AG10803 (cell line): ENCODE measurements around the gene CYB5R2.

Experiments
- DNase-seq: peaks from one replicate; pipeline ENCODE4 v3.0.0; 2010; ENCODE audit warnings: low read depth
- H3K4me3 ChIP-seq: 2 replicates; pipeline ENCODE4 v1.5.1; 2011; ENCODE audit warnings: mild to moderate bottlenecking, low read length, control low read depth
- TF ChIP-seq, protein P1 (sequence below): conservative IDR thresholded peaks from 2 replicates; pipeline ENCODE4 v1.5.1; 2011; ENCODE audit warnings: mild to moderate bottlenecking, low read length, control low read depth, inconsistent platforms

CYB5R2 gene

DNA sequence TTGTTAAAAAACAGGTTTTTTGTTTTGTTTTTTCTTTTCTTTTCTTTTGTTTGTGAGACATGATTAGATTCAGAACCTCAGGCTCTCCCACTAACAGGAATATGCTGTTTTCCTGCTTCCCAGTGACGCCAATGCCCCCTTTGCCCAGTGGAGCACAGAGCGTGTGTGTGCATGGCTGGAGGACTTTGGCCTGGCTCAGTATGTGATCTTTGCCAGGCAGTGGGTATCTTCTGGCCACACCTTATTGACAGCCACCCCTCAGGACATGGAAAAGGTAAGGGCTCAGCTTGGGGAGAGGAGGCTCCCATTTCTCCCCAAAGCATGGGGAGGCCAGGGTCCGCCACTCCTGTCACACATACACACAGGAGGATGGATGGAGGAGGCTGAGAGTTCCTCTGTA lies 25.0 kb downstream of the CYB5R2 start:
- no peak overlapping the region for H3K4me3 ChIP-seq
- DNase-seq: no peak
- TF ChIP-seq, protein P1, sequence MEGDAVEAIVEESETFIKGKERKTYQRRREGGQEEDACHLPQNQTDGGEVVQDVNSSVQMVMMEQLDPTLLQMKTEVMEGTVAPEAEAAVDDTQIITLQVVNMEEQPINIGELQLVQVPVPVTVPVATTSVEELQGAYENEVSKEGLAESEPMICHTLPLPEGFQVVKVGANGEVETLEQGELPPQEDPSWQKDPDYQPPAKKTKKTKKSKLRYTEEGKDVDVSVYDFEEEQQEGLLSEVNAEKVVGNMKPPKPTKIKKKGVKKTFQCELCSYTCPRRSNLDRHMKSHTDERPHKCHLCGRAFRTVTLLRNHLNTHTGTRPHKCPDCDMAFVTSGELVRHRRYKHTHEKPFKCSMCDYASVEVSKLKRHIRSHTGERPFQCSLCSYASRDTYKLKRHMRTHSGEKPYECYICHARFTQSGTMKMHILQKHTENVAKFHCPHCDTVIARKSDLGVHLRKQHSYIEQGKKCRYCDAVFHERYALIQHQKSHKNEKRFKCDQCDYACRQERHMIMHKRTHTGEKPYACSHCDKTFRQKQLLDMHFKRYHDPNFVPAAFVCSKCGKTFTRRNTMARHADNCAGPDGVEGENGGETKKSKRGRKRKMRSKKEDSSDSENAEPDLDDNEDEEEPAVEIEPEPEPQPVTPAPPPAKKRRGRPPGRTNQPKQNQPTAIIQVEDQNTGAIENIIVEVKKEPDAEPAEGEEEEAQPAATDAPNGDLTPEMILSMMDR: no peak

- TF ChIP-seq, protein P1: no peak
These were observed 26.4 kb downstream of the CYB5R2 start for GRCh38 chr11:7646866-7647265.

DNA sequence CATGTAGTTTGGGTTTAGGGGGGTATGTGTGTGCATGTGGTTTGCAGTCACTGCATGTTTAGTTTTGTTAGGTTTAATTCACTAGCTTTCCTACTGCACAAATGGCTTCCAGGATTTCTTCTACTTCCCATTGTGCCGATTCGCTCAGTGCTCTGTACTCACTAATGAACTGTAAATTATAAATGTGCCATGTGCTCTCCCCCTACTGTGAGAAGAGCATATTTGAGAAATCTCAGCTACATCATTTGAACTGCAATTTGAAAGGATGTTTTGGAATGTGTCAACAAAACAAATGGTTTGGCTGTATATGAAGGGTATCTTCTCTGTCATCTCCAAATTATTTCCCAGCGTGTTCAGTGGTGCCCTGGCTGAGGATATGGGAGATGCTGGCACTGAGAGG lies 28.1 kb downstream of the CYB5R2 start:
- TF ChIP-seq, protein P1: no peak
- DNase-seq: peak; percentile 7
- no peak overlapping the region for H3K4me3 ChIP-seq

More at GRCh38 chr11:7646866-7647265, 26.4 kb downstream of the CYB5R2 start:
- H3K4me3 ChIP-seq: no peak overlapping the region
- DNase-seq: no peak

DNA sequence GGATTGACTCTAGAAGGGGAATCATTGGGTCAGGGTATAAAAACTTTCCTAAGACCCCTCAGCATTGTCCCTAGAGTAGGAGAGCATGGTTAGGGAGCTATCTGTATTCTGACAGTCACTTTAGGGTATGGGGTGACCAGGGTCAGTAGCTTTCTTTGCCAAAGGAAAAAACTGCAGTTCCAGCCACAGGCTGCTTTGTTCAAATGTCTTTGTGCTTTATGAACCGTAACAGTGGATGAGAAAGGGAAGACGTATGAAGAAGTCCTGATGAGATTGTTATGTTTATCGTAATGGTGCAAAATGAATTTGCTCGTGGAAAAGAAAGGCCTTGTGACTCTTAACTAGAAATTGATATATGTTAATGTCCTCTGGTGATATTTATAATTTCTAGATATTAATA lies 30.0 kb downstream of the CYB5R2 start:
- TF ChIP-seq, protein P1: no peak
- no peak overlapping the region for H3K4me3 ChIP-seq
- no peak for DNase-seq

GRCh38 chr11:7642747-7643146 lies 30.6 kb downstream of the CYB5R2 start:
- DNase-seq: no peak
- TF ChIP-seq, protein P1: no peak
- no peak overlapping the region for H3K4me3 ChIP-seq

- TF ChIP-seq, protein P1: no peak
- no peak for DNase-seq
- no peak overlapping the region for H3K4me3 ChIP-seq
These were observed 32.5 kb downstream of the CYB5R2 start for GRCh38 chr11:7640816-7641215.

- DNase-seq: no peak
- TF ChIP-seq, protein P1: no peak
- H3K4me3 ChIP-seq: no peak overlapping the region
These were observed 33.7 kb downstream of the CYB5R2 start for GRCh38 chr11:7639643-7640025.
